HepG2 (cell line): Measurements from ENCODE around the gene VPS25. TPM values are rescaled to one million over a fixed set of nuclear protein-coding genes. Genes with fewer than 3 reads are reported as not detected.

Source experiments
- FOXA3 ChIP-seq: IDR thresholded peaks from 2 replicates; pipeline ENCODE4 v1.6.1; 2016; ENCODE audit warnings: missing genetic modification reagents, missing compliant biosample characterization
- HNF4A ChIP-seq: sonication (generic); formaldehyde crosslinking; IDR thresholded peaks from 2 replicates; pipeline ENCODE4 v1.4.0; 2020; ENCODE audit warnings: missing genetic modification reagents
- KMT2B ChIP-seq: IDR thresholded peaks from 2 replicates; pipeline ENCODE4 v1.6.1; 2016; ENCODE audit warnings: missing genetic modification reagents, missing compliant biosample characterization
- RBM39 ChIP-seq: fragments of 200-400 bp; formaldehyde crosslinking; IDR thresholded peaks from one replicate; pipeline ENCODE4 v1.6.1; 2018; ENCODE audit warnings: antibody characterized with exemption, mild to moderate bottlenecking, low read depth, low read length; ENCODE audit not compliant: poor library complexity, severe bottlenecking
- SIX4 ChIP-seq: sonication (generic); formaldehyde crosslinking; IDR thresholded peaks from 2 replicates; pipeline ENCODE4 v1.4.0; 2020; ENCODE audit warnings: missing genetic modification reagents
- SMARCC2 ChIP-seq: fragments of 450-650 bp; IDR thresholded peaks from 2 replicates; pipeline ENCODE4 v1.6.1; 2017; ENCODE audit warnings: antibody characterized with exemption, mild to moderate bottlenecking
- TARDBP ChIP-seq: sonication (generic); formaldehyde crosslinking; IDR thresholded peaks from 2 replicates; pipeline ENCODE4 v1.8.0; 2022; ENCODE audit warnings: mild to moderate bottlenecking, missing genetic modification reagents
- ZFYVE20 ChIP-seq: sonication (generic); formaldehyde crosslinking; IDR thresholded peaks from 2 replicates; pipeline ENCODE4 v1.8.0; 2023; ENCODE audit warnings: low read depth, mild to moderate bottlenecking, moderate library complexity, missing genetic modification reagents, borderline replicate concordance
- polyA plus RNA-seq, 8 experiments: library from polyadenylated mRNA; depleted of rRNA in 3 of 8; stranded (reverse) in 7 of 8; unstranded in 1 of 8; fragments of >200 nt; fragmentation: Illumina TruSeq in 4 of 8; extraction: Trizol in 4 of 8; gene quantifications; 2 replicates each; pipeline versions ENCODE4 v1.2.1 to v1.2.3, GENCODE V29; 2011 to 2016; ENCODE audit warnings: low read depth in 4 of 8, missing spikeins in 1 of 8, mixed read lengths in 1 of 8; ENCODE audit not compliant: insufficient read depth in 1 of 8
- total RNA-seq, 5 experiments: library from RNA; depleted of rRNA; stranded (reverse); fragments of >200 nt; fragmentation: Illumina TruSeq; extraction: Trizol; gene quantifications; 2 replicates each; pipeline ENCODE4 v1.2.3, GENCODE V29; 2016; ENCODE audit warnings: low read depth in 1 of 5
- TF ChIP-seq, protein P1 (sequence below): sonication (generic); formaldehyde crosslinking; IDR thresholded peaks from 2 replicates; pipeline ENCODE4 v1.8.1; 2023; ENCODE audit warnings: mild to moderate bottlenecking, inconsistent platforms, moderate library complexity, missing genetic modification reagents, borderline replicate concordance
- TF ChIP-seq, protein P2 (sequence below): sonication (generic); formaldehyde crosslinking; IDR thresholded peaks from 2 replicates; pipeline ENCODE4 v1.4.0; 2020; ENCODE audit warnings: missing genetic modification reagents
- TF ChIP-seq, protein P3 (sequence below): IDR thresholded peaks from 2 replicates; pipeline ENCODE4 v1.6.1; 2016; ENCODE audit warnings: low read depth, missing genetic modification reagents, missing compliant biosample characterization
- TF ChIP-seq, protein P4 (sequence below): IDR thresholded peaks from 2 replicates; pipeline ENCODE4 v1.6.1; 2016
- TF ChIP-seq, protein P5 (sequence below): IDR thresholded peaks from 2 replicates; pipeline ENCODE4 v1.6.1; 2018; ENCODE audit warnings: missing genetic modification reagents, mild to moderate bottlenecking, missing compliant biosample characterization
- TF ChIP-seq, protein P6 (sequence below): sonication (generic); formaldehyde crosslinking; IDR thresholded peaks from 2 replicates; pipeline ENCODE4 v1.5.1; 2020; ENCODE audit warnings: mild to moderate bottlenecking, missing genetic modification reagents, moderate library complexity

Gene VPS25
- total and polyA plus RNA-seq, 2 of the 13 experiments (the other 11 are each of a cell fraction or from before 2014, with no cell fraction given), result 161 to 249 TPM

DNA sequence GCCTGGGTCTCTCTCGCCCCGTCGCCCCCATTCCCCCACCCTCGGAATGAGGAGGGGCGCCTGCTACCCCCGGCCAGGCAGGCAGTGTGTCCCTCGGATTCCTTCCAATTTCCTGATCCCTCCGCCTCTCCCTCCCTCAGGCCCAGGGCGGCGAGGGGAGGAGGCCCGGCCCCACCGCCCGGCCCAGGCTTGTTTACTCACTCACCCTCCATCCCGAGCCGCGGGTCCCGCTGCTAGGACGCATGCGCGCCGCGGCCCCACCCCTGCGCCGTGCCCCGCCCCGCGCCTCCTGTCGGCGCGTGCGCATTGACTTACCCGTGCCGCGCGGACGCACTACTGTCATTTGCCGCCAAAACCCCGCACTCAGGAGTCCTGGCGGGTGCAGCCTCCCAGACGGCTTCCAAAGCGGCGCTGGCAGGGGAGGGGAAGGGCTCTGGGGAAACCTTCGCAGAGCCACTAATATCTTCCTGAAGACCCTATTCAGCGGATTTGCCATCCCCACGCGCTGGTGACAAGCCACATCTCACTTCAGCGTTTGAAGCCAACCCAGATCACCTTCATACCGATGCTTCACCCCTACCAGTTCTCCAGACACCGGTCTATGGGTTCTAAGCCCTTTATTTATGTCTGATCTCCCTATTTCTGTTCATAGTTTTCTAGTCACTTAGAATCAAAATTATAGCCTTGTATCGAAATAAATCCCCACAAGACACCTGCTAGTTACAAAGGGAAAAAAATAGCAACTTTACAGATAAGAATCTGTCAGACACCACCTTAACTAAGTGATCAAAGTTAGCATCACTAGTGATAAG lies 28.2 kb upstream of the VPS25 start, which contains the start of gene EZH1 (continued):
- TF ChIP-seq, protein P1, sequence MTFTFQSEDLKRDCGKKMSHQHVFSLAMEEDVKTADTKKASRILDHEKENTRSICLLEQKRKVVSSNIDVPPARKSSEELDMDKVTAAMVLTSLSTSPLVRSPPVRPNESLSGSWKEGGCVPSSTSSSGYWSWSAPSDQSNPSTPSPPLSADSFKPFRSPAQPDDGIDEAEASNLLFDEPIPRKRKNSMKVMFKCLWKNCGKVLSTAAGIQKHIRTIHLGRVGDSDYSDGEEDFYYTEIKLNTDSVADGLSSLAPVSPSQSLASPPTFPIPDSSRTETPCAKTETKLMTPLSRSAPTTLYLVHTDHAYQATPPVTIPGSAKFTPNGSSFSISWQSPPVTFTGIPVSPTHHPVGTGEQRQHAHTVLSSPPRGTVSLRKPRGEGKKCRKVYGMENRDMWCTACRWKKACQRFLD (CRISPR knock-in tag), result peak; percentile 90
- TF ChIP-seq, protein P2, sequence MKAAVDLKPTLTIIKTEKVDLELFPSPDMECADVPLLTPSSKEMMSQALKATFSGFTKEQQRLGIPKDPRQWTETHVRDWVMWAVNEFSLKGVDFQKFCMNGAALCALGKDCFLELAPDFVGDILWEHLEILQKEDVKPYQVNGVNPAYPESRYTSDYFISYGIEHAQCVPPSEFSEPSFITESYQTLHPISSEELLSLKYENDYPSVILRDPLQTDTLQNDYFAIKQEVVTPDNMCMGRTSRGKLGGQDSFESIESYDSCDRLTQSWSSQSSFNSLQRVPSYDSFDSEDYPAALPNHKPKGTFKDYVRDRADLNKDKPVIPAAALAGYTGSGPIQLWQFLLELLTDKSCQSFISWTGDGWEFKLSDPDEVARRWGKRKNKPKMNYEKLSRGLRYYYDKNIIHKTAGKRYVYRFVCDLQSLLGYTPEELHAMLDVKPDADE, result no peak
- TF ChIP-seq TARDBP (CRISPR knock-in tag) (peak; percentile 83; the same call in 1 of the 2 replicates), SMARCC2 (no peak), FOXA3 (peak; percentile 99), RBM39 (peak; percentile 52), ZFYVE20 (CRISPR knock-in tag) (no peak), HNF4A (CRISPR knock-in tag) (no peak), SIX4 (CRISPR knock-in tag) (no peak), KMT2B (CRISPR knock-in tag) (no peak; the same call in 1 of the 2 replicates)
- TF ChIP-seq, protein P3, sequence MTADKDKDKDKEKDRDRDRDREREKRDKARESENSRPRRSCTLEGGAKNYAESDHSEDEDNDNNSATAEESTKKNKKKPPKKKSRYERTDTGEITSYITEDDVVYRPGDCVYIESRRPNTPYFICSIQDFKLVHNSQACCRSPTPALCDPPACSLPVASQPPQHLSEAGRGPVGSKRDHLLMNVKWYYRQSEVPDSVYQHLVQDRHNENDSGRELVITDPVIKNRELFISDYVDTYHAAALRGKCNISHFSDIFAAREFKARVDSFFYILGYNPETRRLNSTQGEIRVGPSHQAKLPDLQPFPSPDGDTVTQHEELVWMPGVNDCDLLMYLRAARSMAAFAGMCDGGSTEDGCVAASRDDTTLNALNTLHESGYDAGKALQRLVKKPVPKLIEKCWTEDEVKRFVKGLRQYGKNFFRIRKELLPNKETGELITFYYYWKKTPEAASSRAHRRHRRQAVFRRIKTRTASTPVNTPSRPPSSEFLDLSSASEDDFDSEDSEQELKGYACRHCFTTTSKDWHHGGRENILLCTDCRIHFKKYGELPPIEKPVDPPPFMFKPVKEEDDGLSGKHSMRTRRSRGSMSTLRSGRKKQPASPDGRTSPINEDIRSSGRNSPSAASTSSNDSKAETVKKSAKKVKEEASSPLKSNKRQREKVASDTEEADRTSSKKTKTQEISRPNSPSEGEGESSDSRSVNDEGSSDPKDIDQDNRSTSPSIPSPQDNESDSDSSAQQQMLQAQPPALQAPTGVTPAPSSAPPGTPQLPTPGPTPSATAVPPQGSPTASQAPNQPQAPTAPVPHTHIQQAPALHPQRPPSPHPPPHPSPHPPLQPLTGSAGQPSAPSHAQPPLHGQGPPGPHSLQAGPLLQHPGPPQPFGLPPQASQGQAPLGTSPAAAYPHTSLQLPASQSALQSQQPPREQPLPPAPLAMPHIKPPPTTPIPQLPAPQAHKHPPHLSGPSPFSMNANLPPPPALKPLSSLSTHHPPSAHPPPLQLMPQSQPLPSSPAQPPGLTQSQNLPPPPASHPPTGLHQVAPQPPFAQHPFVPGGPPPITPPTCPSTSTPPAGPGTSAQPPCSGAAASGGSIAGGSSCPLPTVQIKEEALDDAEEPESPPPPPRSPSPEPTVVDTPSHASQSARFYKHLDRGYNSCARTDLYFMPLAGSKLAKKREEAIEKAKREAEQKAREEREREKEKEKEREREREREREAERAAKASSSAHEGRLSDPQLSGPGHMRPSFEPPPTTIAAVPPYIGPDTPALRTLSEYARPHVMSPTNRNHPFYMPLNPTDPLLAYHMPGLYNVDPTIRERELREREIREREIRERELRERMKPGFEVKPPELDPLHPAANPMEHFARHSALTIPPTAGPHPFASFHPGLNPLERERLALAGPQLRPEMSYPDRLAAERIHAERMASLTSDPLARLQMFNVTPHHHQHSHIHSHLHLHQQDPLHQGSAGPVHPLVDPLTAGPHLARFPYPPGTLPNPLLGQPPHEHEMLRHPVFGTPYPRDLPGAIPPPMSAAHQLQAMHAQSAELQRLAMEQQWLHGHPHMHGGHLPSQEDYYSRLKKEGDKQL, result 0 out of 2 replicates have a peak, but pooled peaks have one; percentile 33
- TF ChIP-seq, protein P4, sequence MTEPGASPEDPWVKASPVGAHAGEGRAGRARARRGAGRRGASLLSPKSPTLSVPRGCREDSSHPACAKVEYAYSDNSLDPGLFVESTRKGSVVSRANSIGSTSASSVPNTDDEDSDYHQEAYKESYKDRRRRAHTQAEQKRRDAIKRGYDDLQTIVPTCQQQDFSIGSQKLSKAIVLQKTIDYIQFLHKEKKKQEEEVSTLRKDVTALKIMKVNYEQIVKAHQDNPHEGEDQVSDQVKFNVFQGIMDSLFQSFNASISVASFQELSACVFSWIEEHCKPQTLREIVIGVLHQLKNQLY (CRISPR knock-in tag), result peak; percentile 46; the same call in 1 of the 2 replicates
- TF ChIP-seq, protein P5, sequence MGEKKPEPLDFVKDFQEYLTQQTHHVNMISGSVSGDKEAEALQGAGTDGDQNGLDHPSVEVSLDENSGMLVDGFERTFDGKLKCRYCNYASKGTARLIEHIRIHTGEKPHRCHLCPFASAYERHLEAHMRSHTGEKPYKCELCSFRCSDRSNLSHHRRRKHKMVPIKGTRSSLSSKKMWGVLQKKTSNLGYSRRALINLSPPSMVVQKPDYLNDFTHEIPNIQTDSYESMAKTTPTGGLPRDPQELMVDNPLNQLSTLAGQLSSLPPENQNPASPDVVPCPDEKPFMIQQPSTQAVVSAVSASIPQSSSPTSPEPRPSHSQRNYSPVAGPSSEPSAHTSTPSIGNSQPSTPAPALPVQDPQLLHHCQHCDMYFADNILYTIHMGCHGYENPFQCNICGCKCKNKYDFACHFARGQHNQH (CRISPR knock-in tag), result peak; percentile 79
- TF ChIP-seq, protein P6, sequence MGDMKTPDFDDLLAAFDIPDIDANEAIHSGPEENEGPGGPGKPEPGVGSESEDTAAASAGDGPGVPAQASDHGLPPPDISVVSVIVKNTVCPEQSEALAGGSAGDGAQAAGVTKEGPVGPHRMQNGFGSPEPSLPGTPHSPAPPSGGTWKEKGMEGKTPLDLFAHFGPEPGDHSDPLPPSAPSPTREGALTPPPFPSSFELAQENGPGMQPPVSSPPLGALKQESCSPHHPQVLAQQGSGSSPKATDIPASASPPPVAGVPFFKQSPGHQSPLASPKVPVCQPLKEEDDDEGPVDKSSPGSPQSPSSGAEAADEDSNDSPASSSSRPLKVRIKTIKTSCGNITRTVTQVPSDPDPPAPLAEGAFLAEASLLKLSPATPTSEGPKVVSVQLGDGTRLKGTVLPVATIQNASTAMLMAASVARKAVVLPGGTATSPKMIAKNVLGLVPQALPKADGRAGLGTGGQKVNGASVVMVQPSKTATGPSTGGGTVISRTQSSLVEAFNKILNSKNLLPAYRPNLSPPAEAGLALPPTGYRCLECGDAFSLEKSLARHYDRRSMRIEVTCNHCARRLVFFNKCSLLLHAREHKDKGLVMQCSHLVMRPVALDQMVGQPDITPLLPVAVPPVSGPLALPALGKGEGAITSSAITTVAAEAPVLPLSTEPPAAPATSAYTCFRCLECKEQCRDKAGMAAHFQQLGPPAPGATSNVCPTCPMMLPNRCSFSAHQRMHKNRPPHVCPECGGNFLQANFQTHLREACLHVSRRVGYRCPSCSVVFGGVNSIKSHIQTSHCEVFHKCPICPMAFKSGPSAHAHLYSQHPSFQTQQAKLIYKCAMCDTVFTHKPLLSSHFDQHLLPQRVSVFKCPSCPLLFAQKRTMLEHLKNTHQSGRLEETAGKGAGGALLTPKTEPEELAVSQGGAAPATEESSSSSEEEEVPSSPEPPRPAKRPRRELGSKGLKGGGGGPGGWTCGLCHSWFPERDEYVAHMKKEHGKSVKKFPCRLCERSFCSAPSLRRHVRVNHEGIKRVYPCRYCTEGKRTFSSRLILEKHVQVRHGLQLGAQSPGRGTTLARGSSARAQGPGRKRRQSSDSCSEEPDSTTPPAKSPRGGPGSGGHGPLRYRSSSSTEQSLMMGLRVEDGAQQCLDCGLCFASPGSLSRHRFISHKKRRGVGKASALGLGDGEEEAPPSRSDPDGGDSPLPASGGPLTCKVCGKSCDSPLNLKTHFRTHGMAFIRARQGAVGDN (CRISPR knock-in tag), result peak; percentile 97
